HG03378 (cell line): ENCODE results near the gene ALPG.
"Not testable (repeated sequence)": the region's sequence is repeated elsewhere in the genome, so short reads cannot be mapped to it uniquely, and the experiment has no call there.

Source experiments
- ATAC-seq: cut with Tn5 transposase; IDR thresholded peaks from one replicate; pipeline ENCODE4 v1.9.1; 2021; ENCODE audit warnings: mild to moderate bottlenecking, moderate library complexity; ENCODE audit not compliant: unreplicated experiment

Gene ALPG

DNA sequence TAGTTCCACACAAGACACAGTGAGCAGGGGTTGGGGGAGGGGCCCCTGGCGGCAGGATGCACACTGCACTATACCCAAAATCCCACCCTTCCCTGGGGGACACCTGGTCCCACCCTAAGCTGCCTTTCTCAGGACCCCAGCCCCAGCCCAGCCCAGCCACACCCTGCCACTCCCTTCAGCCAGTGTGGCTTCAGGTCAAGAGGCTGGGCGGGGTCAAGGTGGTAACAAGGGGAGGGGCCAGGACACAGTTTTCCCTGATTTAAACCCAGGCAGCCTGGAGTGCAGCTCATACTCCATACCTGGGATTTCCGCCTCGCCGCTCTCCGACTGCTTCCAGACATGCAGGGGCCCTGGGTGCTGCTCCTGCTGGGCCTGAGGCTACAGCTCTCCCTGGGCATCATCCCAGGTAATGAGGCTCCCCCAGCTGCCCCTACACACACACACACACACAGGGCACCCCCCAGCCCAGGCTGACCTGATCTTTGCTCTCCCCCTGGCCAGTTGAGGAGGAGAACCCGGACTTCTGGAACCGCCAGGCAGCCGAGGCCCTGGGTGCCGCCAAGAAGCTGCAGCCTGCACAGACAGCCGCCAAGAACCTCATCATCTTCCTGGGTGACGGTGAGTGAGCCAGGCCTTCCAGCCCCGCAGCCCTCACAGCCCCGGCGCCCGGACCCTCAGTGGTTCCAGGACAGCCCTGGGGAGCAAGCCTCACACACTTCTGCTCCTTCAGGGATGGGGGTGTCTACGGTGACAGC lies at the start of gene ALPG:
TSS of gene ALPG (plus strand) at position 289 of the 755 bp plus-strand sequence. CDS start at position 340, 51 bp downstream.
- ATAC-seq: no peak

DNA sequence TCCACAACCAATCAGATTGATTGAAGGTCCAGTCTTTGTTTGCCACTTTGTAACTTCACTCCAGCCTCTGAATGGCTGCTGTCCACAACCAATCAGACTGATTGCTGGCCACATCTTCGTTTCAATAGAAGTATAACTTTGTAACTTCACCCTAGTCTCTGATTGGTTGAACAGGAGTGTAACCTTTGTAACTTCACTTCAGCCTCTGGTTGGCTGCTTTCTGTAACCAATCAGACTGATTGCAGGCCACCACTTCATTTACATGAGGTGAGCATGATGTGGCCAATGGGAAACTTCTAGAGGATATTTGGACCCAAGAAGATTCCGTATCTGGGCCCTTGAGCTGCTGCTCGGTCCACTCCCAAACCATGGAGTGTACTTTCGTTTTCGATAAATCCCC lies 45.0 kb upstream of the ALPG start:
- ATAC-seq: no peak

DNA sequence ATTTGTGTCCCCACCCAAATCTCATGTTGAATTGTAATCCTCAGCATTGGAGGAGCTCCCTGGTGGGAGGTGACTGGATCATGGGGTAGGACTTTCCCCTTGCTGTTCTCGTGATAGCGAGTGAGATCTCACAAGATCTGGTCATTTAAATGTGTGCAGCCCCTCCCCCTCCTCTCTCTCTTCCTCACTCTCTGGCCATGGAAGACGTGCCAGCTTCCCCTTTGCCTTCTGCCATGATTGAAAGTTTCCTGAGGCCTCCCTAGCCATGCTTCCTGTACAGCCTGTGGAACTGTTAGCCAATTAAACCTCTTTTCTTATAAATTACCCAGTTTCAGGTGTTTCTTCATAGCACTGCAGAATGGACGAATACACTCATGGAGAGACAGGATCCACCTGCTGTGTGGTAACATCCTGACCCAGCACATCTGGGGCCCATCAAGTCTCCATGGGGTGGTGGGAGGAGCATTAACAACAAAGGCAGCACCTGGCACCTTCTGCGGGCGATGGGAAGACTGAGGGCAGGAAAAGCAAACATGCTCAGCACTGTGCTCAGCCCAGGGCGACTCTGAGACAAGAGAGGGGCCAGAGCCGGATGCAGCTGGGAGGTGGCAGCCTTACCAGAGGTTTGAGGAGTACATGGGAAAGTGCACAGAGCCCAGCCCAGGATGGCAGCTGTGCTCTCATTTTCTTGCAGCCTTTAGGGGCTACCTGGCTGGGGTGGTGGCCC lies 44.3 kb upstream of the ALPG start:
- no peak for ATAC-seq

DNA sequence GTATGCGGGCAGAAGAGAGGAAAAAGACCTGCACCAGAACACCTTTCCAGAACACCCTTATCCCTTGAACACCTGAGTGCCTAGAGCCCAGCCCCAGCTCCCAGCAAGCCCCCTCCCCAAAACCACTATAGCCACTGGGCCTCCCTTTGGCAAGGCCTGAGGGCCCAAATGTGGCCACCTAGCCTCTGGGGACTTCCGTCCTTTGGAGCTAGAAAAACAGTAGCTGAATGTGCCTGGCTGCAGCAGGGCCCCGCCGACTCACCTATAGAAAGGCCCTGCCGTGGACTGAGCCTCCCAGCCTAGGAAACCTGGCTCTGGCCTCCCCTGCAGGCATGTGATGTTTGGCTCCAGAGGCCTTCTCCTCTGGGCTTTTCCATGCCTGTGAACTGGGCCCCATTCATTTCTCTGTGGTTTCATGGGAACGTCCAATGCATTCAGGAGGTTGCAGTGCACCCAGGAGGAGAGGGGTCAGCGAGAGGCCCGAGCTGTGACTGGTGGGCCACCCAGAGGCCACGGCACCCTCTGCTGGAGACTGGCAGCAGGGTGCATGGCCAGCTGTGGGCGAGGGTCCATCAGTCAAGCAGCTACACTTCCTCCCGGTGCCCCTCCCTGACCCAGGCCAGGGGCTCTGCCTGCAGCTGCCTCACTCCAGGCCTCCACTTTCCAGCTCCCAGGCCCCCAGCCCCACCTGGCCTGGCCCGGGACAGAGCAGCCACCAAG lies 43.4 kb upstream of the ALPG start:
- ATAC-seq: not testable (repeated sequence)

DNA sequence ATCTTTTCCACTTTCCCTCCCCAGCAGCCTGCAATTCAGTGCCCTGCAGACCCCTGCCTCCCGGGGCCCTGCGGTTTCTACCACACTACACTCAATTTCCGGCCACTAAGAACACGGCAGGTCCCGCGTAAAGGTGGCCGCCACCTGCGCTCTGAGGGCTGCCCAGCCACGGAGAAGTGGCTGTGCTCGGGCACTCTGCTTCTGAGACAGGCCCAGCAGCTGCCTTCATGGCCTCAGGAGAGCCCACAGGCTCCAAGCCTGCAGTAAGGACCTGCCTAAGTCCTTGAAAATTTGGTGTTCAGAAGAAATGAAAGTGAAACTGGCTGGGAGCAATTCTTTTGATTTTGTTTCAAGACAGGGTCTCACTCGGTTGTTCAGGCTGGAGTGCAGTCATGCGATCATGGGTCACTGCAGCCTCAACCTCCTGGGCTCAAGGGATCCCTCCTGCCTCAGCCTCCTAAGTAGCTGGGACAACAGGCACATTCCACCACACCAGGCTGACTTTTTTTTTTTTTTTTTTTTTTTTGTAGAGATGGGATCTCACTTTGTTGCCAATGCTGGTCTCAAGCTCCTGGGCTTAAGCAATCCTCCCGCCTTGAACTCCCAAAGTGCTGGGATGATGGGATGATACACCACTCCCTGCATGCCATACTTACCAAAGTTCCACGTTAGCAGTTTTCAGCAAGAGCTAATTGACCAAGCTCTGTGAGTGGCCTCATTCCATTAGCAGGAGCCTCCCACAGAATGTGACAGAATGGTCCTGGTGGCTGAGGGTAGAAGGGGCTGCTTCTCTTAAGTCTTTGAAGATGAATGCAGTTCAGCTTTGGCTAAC lies 42.6 kb upstream of the ALPG start:
- ATAC-seq: no peak

DNA sequence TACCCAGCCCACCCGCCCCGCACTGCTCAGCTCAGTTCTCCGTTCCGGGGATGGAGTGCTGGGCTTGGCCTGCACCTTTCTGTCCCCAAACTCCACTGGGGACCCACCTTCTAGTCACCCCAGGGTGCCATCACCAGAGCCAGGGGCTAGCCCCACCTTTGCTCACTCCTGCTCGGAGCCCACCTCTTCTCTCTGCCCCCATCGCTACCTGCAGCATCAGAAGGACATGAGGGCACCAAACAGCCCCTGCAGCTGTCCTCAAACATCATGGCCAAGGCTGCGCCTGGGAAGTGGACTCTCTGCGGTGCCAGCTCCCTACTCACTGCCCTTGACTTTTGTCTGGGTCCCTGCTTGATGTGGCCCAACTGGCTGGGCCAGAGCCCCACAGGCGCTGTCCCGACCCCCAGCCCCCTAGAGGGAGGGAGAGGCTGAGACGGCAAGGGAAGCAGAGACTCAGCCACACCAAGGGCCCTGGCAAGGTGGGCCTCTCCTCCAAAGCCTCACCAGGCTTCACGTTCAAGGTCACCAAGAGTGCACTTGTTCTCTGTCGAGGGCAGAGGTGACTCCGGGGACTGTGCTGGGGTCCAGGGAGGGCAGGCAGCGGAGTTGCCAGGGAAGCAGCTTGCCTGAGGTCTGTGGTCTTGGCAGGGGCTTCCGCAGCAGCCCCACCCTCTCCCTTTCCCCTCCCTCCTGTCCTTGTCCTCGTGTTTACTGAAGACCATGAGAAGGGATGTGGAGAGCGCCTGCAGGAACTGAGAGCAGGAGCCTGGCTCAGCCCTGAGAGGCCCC lies 41.6 kb upstream of the ALPG start:
- not testable (repeated sequence) for ATAC-seq

DNA sequence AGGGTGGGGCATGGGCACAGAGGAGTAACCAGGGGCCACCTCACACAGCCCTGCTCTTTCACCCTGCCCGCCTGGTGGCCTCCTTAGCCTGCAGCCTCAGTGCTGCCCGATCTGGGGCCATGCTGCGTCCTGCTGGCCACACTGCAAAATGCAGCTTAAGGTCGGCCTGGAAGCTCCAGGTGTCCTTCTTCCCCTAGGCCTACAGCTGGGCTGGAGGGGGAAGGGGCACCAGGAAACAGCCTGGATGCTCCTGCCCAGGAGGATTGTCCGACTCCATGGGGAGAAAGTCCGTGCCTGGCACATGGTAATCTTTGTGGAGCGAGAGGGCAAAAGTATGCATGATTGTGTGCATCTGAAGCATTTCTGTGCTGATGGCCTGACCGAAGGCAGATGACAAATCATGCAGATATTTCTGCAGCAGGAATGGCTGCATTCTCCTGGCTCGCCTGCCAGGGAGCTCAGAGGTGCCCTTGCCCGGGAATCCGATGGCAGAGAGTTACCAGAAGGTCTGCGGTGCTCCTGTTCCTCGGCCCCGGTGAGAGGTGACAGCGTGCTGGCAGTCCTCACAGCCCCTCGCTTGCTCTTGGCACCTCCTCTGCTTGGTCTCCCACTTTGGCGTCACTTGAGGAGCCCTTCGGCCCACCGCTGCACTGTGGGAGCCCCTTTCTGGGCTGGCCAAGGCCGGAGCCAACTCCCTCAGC lies 40.9 kb upstream of the ALPG start:
- ATAC-seq: no peak

DNA sequence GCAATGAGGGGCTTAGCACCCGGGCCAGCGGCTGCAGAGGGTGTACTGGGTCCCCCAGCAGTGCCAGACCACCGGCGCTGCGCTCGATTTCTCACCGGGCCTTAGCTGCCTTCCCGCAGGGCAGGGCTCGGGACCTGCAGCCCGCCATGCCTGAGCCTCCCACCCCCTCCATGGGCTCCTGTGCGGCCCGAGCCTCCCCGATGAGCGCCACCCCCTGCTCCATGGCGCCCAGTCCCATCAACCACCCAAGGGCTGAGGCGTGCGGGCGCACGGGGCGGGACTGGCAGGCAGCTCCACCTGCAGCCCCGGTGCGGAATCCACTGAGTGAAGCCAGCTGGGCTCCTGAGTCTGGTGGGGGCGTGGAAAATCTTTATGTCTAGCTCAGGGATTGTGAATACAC lies 40.2 kb upstream of the ALPG start:
- not testable (repeated sequence) for ATAC-seq

DNA sequence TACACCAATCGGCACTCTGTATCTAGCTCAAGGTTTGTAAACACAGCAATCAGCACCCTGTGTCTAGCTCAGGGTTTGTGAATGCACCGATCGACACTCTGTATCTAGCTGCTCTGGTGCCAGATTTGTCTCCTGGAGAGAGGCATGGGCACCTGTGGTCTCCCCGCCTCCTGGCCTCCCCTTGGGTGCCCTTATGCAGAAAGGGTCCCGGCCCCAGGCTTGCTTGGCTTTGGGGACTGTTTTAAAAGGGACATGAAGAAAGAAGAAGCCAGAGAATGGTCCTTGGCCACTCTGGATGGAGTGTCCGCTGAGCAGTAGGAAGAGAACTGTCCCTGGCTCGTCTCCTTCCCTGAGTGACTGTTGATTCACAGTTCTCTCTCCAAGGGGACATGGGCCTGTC lies 39.6 kb upstream of the ALPG start:
- no peak for ATAC-seq

DNA sequence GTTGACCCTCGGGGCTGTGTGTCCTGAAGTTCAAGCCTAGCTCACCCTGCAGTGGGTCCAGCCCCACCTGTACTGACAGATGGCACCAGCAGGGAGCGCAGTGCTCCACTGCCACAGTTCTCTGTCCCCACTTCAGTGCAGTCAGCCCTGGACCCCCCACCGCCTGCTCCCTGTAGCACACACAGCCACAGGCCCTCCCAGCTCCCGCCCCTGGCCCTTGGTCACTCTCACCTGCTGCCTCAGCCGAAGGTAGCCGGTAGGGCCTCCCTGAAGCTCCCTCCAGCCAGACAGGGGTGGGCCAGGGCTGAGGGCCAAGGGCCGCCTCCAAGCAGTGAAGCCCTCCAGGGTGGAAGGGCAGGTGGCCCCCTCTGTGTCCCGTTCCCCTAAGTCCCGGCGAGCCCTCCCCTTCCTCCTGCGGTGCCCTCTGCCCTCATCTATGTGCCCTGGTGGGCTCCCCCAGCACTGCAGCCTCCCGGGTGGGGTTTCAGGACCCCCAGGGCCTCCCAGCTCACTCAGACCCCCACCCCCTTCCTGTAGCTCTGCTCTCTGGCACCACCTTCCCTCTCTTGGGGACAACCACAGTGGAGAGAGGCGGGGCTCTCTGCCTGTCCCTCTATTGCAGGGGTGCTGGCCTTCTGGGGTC lies 38.9 kb upstream of the ALPG start:
- no peak for ATAC-seq

DNA sequence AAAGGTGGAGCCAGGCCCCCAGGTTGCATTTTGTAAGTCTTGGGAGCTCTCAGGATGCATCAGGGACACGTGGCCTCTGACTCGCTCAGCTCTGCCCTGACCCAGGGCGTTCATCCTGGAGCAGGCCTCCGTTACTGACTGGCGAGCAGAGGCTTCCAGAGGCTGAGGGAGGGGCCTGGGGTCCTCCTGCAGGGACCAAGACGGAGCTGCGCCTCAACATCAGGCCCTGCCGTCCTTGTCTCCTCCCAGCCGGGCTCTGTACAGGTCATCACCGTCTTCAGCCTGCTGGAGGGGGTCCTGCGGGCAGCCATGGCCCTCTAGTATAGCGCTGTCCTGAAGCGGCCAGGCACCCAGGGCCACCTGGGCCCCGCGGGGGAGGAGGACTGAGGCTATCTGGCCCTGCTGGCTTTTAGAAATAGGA lies 38.3 kb upstream of the ALPG start:
- ATAC-seq: no peak

DNA sequence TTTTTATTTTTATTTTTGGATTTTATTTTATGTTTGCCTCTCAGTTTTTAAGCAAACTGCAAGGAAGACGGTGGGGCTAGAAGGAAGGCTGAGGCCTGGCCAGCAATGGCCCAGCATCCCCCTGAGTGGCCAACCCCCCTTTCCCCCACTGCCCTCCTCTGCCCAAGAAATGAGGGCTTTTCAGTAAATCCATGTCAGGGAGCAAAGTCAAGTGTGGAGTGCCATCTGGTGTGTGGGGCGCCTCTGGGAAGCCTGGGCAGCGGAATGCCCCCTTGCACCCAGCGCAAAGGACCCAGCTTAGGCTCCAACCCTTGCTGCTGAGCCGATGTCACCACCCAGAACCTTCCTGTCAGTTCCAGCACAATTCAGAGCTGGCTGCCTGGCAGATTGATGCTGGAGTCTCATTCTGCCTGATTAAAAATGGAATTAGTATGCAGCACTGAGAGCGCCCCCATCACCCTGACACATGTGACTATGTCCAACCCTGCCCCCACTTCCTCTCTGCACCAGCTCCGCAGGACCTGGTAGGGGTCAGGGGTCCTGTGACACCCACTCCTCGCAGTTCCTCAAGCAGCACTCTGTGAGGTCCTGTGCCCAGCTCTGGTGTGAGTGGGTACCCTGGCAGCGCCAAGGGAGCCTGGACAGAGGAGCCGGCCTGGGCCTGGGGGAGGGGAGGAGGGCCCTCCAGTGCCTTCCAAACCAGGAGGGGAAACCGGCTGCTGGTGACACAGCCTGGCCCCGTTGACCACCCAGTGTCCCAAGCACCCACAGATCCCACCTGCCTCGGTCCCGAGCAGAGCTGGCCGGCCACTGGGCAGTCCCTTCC lies 37.3 kb upstream of the ALPG start:
- ATAC-seq: no peak

DNA sequence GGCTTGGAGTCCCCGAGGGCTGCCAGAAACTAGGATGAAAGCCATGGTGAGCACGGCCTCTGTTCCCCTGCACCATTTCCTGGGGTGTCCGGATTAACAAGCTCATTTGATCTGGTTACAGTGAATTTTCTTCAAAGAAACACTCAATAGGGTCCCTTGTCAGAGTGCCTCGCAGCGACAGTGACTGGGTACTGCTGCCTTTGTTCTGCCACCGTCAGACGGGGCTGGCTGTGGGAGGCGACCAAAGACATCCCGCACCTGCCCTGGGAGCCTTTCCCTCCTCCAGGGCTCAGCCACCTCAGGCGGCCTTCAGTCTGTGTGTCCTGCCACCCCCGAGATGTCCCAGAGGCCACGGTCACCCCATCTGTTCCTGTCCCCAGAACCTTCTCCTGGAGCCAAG lies 36.6 kb upstream of the ALPG start:
- ATAC-seq: not testable (repeated sequence)

DNA sequence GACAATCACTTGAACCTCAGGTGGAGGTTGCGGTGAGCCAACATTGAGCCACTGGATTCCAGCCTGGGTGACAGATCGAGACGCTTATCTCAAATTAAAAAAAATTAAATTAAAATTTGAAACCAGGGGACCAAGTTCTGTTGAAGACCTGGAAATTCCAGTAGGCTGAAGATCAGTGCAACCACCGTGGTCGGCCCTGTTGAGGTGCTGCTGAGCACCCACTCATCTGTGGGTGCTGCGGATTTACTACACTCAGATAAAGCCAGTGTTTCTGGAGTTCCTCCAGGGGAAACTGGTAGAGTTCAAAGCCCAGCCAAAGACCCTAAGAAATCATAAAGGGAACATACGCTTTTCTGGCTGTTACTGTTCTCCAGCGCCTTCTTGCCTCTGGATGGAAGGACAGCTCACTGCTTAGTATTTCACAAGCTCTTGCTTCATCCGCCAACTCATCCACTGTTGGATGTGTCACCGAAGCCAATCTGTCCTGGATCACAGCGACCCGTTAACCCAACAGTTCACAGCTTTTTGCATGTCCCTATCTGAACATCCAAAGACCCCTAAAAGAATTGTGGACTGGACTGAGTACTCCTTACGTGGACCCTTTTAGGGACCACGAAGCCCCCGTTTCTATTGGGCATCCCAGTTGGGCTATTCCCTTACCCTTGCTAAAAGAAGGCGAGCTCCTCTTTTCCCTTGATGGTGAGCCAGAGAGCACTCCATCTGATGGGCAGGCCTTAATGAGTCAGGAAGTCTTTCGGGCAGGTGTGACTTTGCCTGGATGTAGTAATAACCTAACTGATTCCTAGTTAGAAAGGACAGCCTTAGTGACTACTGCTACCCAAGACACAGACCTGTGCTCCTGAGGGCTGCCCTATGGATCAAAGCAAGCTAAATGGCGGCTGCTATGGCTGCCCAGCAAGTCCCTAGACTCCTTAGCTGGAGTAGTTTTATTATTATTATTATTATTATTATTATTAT lies 34.1 kb upstream of the ALPG start:
- ATAC-seq: no peak

DNA sequence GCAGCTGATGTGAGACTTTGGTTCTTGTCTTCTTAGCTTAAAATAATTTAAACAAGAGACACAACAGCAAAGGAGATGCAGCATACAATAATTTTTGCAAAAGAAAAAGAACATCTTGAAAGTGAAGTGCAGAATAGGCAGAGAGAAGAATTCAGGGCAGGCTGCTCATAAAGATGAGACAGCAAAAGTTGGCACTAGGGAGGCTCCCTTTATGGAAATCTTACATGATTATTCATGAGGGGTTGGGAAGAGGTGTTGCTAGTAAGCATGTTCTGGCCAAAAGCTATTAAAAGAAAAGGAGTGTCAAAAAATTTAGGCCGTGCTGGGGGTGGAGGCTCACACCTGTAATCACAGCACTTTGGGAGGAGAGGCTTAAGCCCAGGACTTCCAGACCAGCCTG lies 32.3 kb upstream of the ALPG start:
- ATAC-seq: no peak

DNA sequence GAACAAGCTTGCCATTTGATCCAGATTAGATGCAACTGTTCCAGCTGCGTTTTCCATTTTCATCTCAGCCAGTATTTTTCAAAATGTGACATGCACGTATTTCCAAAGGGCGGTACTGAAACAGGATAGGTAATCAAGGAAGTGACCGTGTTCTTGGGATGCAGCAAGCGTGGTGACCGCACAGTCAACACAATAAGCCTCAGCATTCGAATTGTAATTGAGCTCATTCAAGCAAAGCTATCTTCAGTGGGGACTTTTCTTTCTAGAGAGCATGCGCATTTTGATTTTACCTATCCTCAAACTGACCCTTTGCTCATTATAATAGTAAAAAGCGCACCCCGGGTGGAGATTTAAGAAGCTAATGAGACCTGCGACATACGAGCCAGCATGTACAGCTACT lies 31.5 kb upstream of the ALPG start:
- ATAC-seq: no peak

DNA sequence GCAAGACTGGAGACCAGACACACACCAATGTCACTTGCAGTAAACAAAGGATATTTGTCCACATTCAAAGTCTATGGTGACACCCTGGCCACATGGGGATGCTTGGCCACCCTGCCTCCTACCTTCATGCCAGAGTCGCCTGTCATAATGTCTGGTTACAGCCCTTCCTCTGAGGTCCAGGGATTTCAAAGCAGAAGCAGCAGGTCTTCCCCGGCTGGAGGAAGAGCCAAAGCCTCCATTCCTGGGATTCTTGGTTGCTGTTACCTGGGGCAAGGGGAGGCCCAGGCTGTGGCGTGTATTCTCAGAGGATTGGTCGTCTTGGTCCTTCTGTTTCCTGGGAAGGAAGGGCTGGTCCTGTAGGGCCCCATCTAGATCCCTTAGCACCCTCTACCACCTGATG lies 30.4 kb upstream of the ALPG start:
- no peak for ATAC-seq
